ENCODE results near the gene EGF. TPM values are rescaled to one million over a fixed set of nuclear protein-coding genes. Genes with fewer than 3 reads are reported as not detected.

EGF gene
- total RNA-seq, 1 experiment from 2014 or later: not detected

- no peaks in the 10 kb centered on the region for H3K9me3 ChIP-seq (ENCODE audit: control insufficient read depth, insufficient read depth, low read depth, low read length)
- H3K4me3 ChIP-seq (ENCODE audit: low read depth in 2 of 2, low read length in 2 of 2): no peak overlapping the region
- no TSS peak for BruUV-seq (replicated peaks)
- CTCF ChIA-PET: no interaction called here
- no peak for TF ChIP-seq POLR2AphosphoS5 (IDR thresholded peaks at IDR 0.05; ENCODE audit: low read depth, low read length)
- TF ChIP-seq REST (IDR thresholded peaks at IDR 0.05; ENCODE audit: insufficient read depth in 1 of 2, low read depth in 2 of 2, low read length in 1 of 2): no peak
- no peak for TF ChIP-seq SIN3A (IDR thresholded peaks at IDR 0.05; ENCODE audit: borderline replicate concordance, insufficient read depth, low read depth, low read length)
- no peak for TF ChIP-seq TCF7L2 (IDR thresholded peaks at IDR 0.05; ENCODE audit: low read depth, low read length)
- TF ChIP-seq CTCF (IDR thresholded peaks at IDR 0.05): no peak
- no peaks in the 10 kb centered on the region for H3K36me3 ChIP-seq (ENCODE audit: control insufficient read depth, insufficient read depth, low read length)
- POLR2A ChIA-PET: no interaction called here
- no peak for DNase-seq (ENCODE audit: low read depth, low spot score)
- H3K27ac ChIP-seq (ENCODE audit: low read length): no peak overlapping the region
- intact Hi-C loops (cut with micrococcal nuclease; ENCODE audit: unreplicated experiment): no loop called here
- in situ Hi-C loops (cut with HindIII; ENCODE audit: low pct_unique_long_range_greater_than_20kb, low sequenced_read_pairs): no loop called here
- ATAC-seq: no peak
- no peaks in the 10 kb centered on the region for H3K27me3 ChIP-seq (ENCODE audit: control insufficient read depth, insufficient read depth, low read length)
- H3K4me1 ChIP-seq (ENCODE audit: control insufficient read depth, insufficient read depth, low read length): no peaks in the 10 kb centered on the region
Measured at GRCh38 chr4:109879081-109879480, 33.6 kb upstream of the EGF start.

GRCh38 chr4:109879636-109880314 lies 32.9 kb upstream of the EGF start:
- Histone ChIP-seq H3K36me3 (ENCODE audit: control insufficient read depth, insufficient read depth, low read length) (no peaks in the 10 kb centered on the region), H3K27me3 (ENCODE audit: control insufficient read depth, insufficient read depth, low read length) (no peaks in the 10 kb centered on the region), H3K4me1 (ENCODE audit: control insufficient read depth, insufficient read depth, low read length) (no peaks in the 10 kb centered on the region), H3K27ac (ENCODE audit: low read length) (no peak overlapping the region), H3K9me3 (ENCODE audit: control insufficient read depth, insufficient read depth, low read depth, low read length) (no peaks in the 10 kb centered on the region), H3K4me3 (ENCODE audit: low read depth in 2 of 2, low read length in 2 of 2) (no peak overlapping the region)
- CTCF ChIA-PET: no interaction called here
- no peak for ATAC-seq
- POLR2A ChIA-PET: no interaction called here
- DNase-seq (ENCODE audit: low read depth, low spot score): no peak
- in situ Hi-C loops (cut with HindIII; ENCODE audit: low pct_unique_long_range_greater_than_20kb, low sequenced_read_pairs) (no loop called here), intact Hi-C loops (cut with micrococcal nuclease; ENCODE audit: unreplicated experiment) (no loop called here)
- TF ChIP-seq SIN3A (IDR thresholded peaks at IDR 0.05; ENCODE audit: borderline replicate concordance, insufficient read depth, low read depth, low read length) (no peak), REST (IDR thresholded peaks at IDR 0.05; ENCODE audit: insufficient read depth in 1 of 2, low read depth in 2 of 2, low read length in 1 of 2) (no peak), CTCF (IDR thresholded peaks at IDR 0.05) (no peak), TCF7L2 (IDR thresholded peaks at IDR 0.05; ENCODE audit: low read depth, low read length) (no peak), POLR2AphosphoS5 (IDR thresholded peaks at IDR 0.05; ENCODE audit: low read depth, low read length) (no peak)
- no TSS peak for BruUV-seq (replicated peaks)
